K562 (cell line): ENCODE measurements around the gene LYST. TPM values are rescaled to one million over a fixed set of nuclear protein-coding genes. Genes with fewer than 3 reads are reported as not detected.

Experiments
- HNRNPK ChIP-seq: fragments of 200-400 bp; formaldehyde crosslinking; IDR thresholded peaks from one replicate; pipeline ENCODE4 v1.6.1; 2018; ENCODE audit warnings: mild to moderate bottlenecking, low read depth, low read length; ENCODE audit not compliant: poor library complexity, severe bottlenecking
- HNRNPUL1 ChIP-seq: fragments of 200-400 bp; formaldehyde crosslinking; IDR thresholded peaks from 2 replicates; pipeline ENCODE4 v1.6.1; 2017; ENCODE audit warnings: low read length
- KDM1A ChIP-seq, 2 experiments: fragments of 450-650 bp; IDR thresholded peaks; 2 replicates each; pipeline ENCODE4 v1.6.1; 2016; ENCODE audit warnings: mild to moderate bottlenecking in 2 of 2
- L3MBTL2 ChIP-seq: fragments of 450-650 bp; IDR thresholded peaks from 2 replicates; pipeline ENCODE4 v1.6.1; 2016; ENCODE audit warnings: mild to moderate bottlenecking, moderate library complexity
- NR1H2 ChIP-seq: sonication (generic); formaldehyde crosslinking; IDR thresholded peaks from 2 replicates; pipeline ENCODE4 v1.4.0; 2020; ENCODE audit warnings: mild to moderate bottlenecking, missing genetic modification reagents
- NR2C2 ChIP-seq, 2 experiments: fragments of 200-800 bp in 1 of 2; sonication (Bioruptor generic) in 1 of 2; sonication (generic) in 1 of 2; formaldehyde crosslinking in 1 of 2; IDR thresholded peaks; 2 replicates each; pipeline versions ENCODE4 v1.6.1 to v1.8.0; 2016 to 2022; ENCODE audit warnings: mild to moderate bottlenecking in 1 of 2, missing compliant biosample characterization in 1 of 2, missing genetic modification characterization in 1 of 2, missing genetic modification reagents in 1 of 2
- POLR2H ChIP-seq: IDR thresholded peaks from 2 replicates; pipeline ENCODE4 v1.6.1; 2016; ENCODE audit warnings: missing genetic modification characterization, low read depth, mild to moderate bottlenecking, control low read depth, missing compliant biosample characterization, moderate library complexity
- RBBP5 ChIP-seq: fragments of 200-600 bp; sonication (generic); IDR thresholded peaks from 2 replicates; pipeline ENCODE4 v1.6.1; 2012; ENCODE audit warnings: borderline replicate concordance, mild to moderate bottlenecking, low read length, control low read depth, inconsistent platforms; ENCODE audit not compliant: insufficient read depth, poor library complexity, severe bottlenecking
- SLC30A9 ChIP-seq: fragments of 250-450 bp; sonication (Bioruptor Pico); IDR thresholded peaks from 2 replicates; pipeline ENCODE4 v1.8.0; 2022; ENCODE audit warnings: mild to moderate bottlenecking, moderate library complexity
- SP2 ChIP-seq: IDR thresholded peaks from 2 replicates; pipeline ENCODE4 v1.6.1; 2011; ENCODE audit warnings: mild to moderate bottlenecking, low read depth, low read length, moderate library complexity; ENCODE audit not compliant: poor library complexity, severe bottlenecking; ENCODE audit errors: extremely low read depth
- ZNF3 ChIP-seq: fragments of 250-450 bp; sonication (Bioruptor Pico); IDR thresholded peaks from 2 replicates; pipeline ENCODE4 v1.5.0; 2021; ENCODE audit warnings: mild to moderate bottlenecking, moderate library complexity
- polyA plus RNA-seq, 8 experiments: library from polyadenylated mRNA; depleted of rRNA in 4 of 8; stranded (reverse) in 5 of 8; unstranded in 3 of 8; fragments of >200 nt; fragmentation: Nextera tagmentation in 2 of 8; fragmentation: Illumina TruSeq in 1 of 8; extraction: Ambion mirVana in 2 of 8; extraction: Trizol in 1 of 8; gene quantifications; 2 replicates each; pipeline versions ENCODE4 v1.2.1 to v1.2.3, GENCODE V29; 2011 to 2014; ENCODE audit warnings: inconsistent platforms in 1 of 8, missing spikeins in 1 of 8
- total RNA-seq, 7 experiments: library from RNA; depleted of rRNA in 6 of 7; stranded (reverse); fragments of >200 nt in 6 of 7; fragmentation: Illumina TruSeq in 2 of 7; extraction: Trizol in 2 of 7; gene quantifications; 2 replicates each; pipeline versions ENCODE4 v1.2.1 to v1.2.3, GENCODE V29; 2011 to 2021; ENCODE audit warnings: low replicate concordance in 1 of 7
- TF ChIP-seq, protein P1 (sequence below), 2 experiments: fragments of 450-650 bp; formaldehyde crosslinking in 1 of 2; IDR thresholded peaks; 2 replicates each; pipeline versions ENCODE4 v1.4.0 to v1.6.1; 2014 to 2020; ENCODE audit warnings: mild to moderate bottlenecking in 2 of 2, borderline replicate concordance in 1 of 2, low read depth in 1 of 2
- TF ChIP-seq, protein P2 (sequence below): fragments of 200-800 bp; sonication (Bioruptor generic); IDR thresholded peaks from 2 replicates; pipeline ENCODE4 v1.6.1; 2017; ENCODE audit warnings: missing genetic modification characterization, missing compliant biosample characterization
- TF ChIP-seq, protein P3 (sequence below): fragments of 450-650 bp; IDR thresholded peaks from 2 replicates; pipeline ENCODE4 v1.6.1; 2014; ENCODE audit warnings: low read depth, mild to moderate bottlenecking, moderate library complexity, borderline replicate concordance

Gene LYST
- total and polyA plus RNA-seq, 9 of the 15 experiments (the other 6 are each of a cell fraction or from before 2014, with no cell fraction given): 0.73 to 2.4 (median 1.4) TPM

DNA sequence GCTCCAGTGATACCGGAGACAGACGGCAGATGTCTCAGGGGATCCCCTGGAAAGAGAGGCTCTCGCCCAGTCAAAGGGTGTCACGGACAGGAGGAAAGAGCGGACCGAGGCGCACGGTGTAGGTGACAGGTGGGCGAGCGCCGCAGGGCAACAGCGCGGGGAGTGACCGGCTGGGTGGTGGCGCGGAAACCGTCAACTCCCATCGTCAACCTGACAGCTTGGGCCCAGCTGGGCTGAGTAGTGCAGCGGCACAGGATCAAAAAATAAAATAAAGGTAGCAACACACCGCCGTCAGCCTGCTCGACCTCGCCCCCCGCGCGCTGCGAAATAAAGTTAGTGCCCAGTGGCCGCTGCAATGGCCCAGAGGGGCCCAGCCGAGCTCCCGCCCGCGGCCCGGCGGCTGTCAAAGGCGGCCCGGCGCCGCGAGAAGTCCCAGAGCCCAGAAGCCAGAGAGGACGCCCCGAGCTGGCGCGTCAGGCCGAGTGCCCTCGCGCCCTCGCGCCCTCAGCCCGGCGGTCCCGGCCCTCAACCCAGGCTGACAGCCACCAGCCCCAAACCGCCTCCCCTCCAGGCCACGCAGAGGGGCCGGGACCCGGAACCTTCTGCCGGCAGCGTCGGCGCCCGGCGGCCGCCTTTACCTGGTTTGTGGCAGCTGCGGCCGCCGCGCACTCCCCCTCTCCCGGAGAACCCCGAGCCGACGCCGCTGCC lies at the start of gene LYST (continued):
- TF ChIP-seq, protein P1, sequence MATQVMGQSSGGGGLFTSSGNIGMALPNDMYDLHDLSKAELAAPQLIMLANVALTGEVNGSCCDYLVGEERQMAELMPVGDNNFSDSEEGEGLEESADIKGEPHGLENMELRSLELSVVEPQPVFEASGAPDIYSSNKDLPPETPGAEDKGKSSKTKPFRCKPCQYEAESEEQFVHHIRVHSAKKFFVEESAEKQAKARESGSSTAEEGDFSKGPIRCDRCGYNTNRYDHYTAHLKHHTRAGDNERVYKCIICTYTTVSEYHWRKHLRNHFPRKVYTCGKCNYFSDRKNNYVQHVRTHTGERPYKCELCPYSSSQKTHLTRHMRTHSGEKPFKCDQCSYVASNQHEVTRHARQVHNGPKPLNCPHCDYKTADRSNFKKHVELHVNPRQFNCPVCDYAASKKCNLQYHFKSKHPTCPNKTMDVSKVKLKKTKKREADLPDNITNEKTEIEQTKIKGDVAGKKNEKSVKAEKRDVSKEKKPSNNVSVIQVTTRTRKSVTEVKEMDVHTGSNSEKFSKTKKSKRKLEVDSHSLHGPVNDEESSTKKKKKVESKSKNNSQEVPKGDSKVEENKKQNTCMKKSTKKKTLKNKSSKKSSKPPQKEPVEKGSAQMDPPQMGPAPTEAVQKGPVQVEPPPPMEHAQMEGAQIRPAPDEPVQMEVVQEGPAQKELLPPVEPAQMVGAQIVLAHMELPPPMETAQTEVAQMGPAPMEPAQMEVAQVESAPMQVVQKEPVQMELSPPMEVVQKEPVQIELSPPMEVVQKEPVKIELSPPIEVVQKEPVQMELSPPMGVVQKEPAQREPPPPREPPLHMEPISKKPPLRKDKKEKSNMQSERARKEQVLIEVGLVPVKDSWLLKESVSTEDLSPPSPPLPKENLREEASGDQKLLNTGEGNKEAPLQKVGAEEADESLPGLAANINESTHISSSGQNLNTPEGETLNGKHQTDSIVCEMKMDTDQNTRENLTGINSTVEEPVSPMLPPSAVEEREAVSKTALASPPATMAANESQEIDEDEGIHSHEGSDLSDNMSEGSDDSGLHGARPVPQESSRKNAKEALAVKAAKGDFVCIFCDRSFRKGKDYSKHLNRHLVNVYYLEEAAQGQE (IDR thresholded peaks at IDR 0.05; ENCODE audit: borderline replicate concordance): peak; percentile 89
- TF ChIP-seq, protein P1 (CRISPR knock-in tag; IDR thresholded peaks at IDR 0.05; ENCODE audit: low read depth): 0 out of 2 replicates have a peak, but pooled peaks have one; percentile 42
- TF ChIP-seq L3MBTL2: peak; percentile 89; the same call in 1 of the 2 replicates
- no peak for TF ChIP-seq HNRNPK
- TF ChIP-seq ZNF3: no peak
- no peak for TF ChIP-seq HNRNPUL1
- peak; percentile 43 for TF ChIP-seq RBBP5
- no peak for TF ChIP-seq KDM1A (IDR thresholded peaks at IDR 0.05)
- TF ChIP-seq, protein P2, sequence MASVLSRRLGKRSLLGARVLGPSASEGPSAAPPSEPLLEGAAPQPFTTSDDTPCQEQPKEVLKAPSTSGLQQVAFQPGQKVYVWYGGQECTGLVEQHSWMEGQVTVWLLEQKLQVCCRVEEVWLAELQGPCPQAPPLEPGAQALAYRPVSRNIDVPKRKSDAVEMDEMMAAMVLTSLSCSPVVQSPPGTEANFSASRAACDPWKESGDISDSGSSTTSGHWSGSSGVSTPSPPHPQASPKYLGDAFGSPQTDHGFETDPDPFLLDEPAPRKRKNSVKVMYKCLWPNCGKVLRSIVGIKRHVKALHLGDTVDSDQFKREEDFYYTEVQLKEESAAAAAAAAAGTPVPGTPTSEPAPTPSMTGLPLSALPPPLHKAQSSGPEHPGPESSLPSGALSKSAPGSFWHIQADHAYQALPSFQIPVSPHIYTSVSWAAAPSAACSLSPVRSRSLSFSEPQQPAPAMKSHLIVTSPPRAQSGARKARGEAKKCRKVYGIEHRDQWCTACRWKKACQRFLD (CRISPR knock-in tag): no peak
- TF ChIP-seq NR2C2 (CRISPR knock-in tag; IDR thresholded peaks at IDR 0.05): 0 out of 2 replicates have a peak, but pooled peaks have one; percentile 21
- TF ChIP-seq NR2C2 (tag; IDR thresholded peaks at IDR 0.05): 0 out of 2 replicates have a peak, but pooled peaks have one; percentile 23
- TF ChIP-seq, protein P3, sequence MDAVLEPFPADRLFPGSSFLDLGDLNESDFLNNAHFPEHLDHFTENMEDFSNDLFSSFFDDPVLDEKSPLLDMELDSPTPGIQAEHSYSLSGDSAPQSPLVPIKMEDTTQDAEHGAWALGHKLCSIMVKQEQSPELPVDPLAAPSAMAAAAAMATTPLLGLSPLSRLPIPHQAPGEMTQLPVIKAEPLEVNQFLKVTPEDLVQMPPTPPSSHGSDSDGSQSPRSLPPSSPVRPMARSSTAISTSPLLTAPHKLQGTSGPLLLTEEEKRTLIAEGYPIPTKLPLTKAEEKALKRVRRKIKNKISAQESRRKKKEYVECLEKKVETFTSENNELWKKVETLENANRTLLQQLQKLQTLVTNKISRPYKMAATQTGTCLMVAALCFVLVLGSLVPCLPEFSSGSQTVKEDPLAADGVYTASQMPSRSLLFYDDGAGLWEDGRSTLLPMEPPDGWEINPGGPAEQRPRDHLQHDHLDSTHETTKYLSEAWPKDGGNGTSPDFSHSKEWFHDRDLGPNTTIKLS: no peak
- TF ChIP-seq POLR2H (tag): no peak
- TF ChIP-seq SP2: no peak
- TF ChIP-seq NR1H2: no peak
- no peak for TF ChIP-seq SLC30A9 (CRISPR knock-in tag)
